Sciatic nerve (tissue), 2 donors: ENCODE results near the gene RAB28. TPM values are rescaled to one million over a fixed set of nuclear protein-coding genes. Genes with fewer than 3 reads are reported as not detected.

Experiments used
- ATAC-seq: fragments of 200-7000 bp; cut with Tn5 transposase; one replicate; pipeline ENCODE4 v1.9.1; 2020; ENCODE audit warnings: mild to moderate bottlenecking, moderate library complexity
- DNase-seq: peaks from one replicate; pipeline ENCODE4 v3.0.0-alpha.2; 2020; ENCODE audit warnings: low spot score
- intact Hi-C: fragments of 100-400 bp; cut with DNase I; formaldehyde crosslinking; loops from one replicate; pipeline ENCODE4 v1.14.2; 2022
- total RNA-seq: library from RNA; stranded (reverse); fragmentation: NEBNext Ultra II Directional; extraction: Animal tissue kit (Norgen Biotek cat#: 25700); gene quantifications from one replicate; pipeline ENCODE4 v1.2.1, GENCODE V29; 2021
- donor health status: DM: no; HTN: no; CAD: no.
- donor health status: DM: no; HTN: no; CAD: no.

RAB28 gene
- total RNA-seq, 1 donor from 2014 or later: 25.0 TPM

- ATAC-seq (no peak), DNase-seq (no peak)
- intact Hi-C loops: no loop called here
These were observed 31.1 kb upstream of the RAB28 start for GRCh38 chr4:13515268-13515667.

GRCh38 chr4:13514722-13515121 is 30.6 kb upstream of the RAB28 start:
- intact Hi-C loops: no loop called here
- no peak for DNase-seq
- no peak for ATAC-seq

GRCh38 chr4:13511101-13511500 is 27.0 kb upstream of the RAB28 start:
- ATAC-seq (no peak), DNase-seq (no peak)
- intact Hi-C loops: no loop called here

- ATAC-seq (no peak), DNase-seq (no peak)
- intact Hi-C loops: no loop called here
These were observed 25.3 kb upstream of the RAB28 start for GRCh38 chr4:13509442-13509841.

GRCh38 chr4:13504374-13504773 is 20.2 kb upstream of the RAB28 start:
- intact Hi-C loops: no loop called here
- DNase-seq (no peak), ATAC-seq (no peak)

- intact Hi-C loops: no loop called here
- ATAC-seq: no peak
- no peak for DNase-seq
These were observed 14.3 kb upstream of the RAB28 start for GRCh38 chr4:13498469-13498868.

- DNase-seq (no peak), ATAC-seq (no peak)
- intact Hi-C loops: no loop called here
These were observed 12.5 kb upstream of the RAB28 start for GRCh38 chr4:13496605-13497004.

- DNase-seq (no peak), ATAC-seq (no peak)
- intact Hi-C loops: no loop called here
These were observed 11.6 kb upstream of the RAB28 start for GRCh38 chr4:13495753-13496152.

GRCh38 chr4:13493793-13494192 is 9.7 kb upstream of the RAB28 start:
- ATAC-seq: no peak
- no peak for DNase-seq
- intact Hi-C loops: no loop called here

GRCh38 chr4:13492747-13493146 is 8.6 kb upstream of the RAB28 start:
- ATAC-seq (no peak), DNase-seq (no peak)
- intact Hi-C loops: no loop called here

- DNase-seq: no peak
- no peak for ATAC-seq
These were observed 645 bp upstream of the RAB28 start for GRCh38 chr4:13484749-13485221.

GRCh38 chr4:13483768-13484121 is 395 bp downstream of the RAB28 start:
- intact Hi-C loops: no loop called here
- peak; percentile 39 for ATAC-seq
- DNase-seq: no peak

More at GRCh38 chr4:13484749-13485221, 645 bp upstream of the RAB28 start:
- intact Hi-C loops: no loop called here

GRCh38 chr4:13483136-13483767 is 888 bp downstream of the RAB28 start:
- intact Hi-C loops: no loop called here
- ATAC-seq (no peak), DNase-seq (no peak)

- no peak for ATAC-seq
- intact Hi-C loops: no loop called here
These were observed 2.6 kb downstream of the RAB28 start for GRCh38 chr4:13481569-13481968.

GRCh38 chr4:13478707-13479106 is 5.4 kb downstream of the RAB28 start:
- intact Hi-C loops: no loop called here
- DNase-seq (no peak), ATAC-seq (no peak)

More at GRCh38 chr4:13481569-13481968, 2.6 kb downstream of the RAB28 start:
- no peak for DNase-seq

- no peak for ATAC-seq
- intact Hi-C loops: no loop called here
- no peak for DNase-seq
These were observed 6.0 kb downstream of the RAB28 start for GRCh38 chr4:13478131-13478530.

GRCh38 chr4:13476915-13477314 is 7.2 kb downstream of the RAB28 start:
- ATAC-seq (no peak), DNase-seq (no peak)
- intact Hi-C loops: no loop called here

- ATAC-seq: no peak
- no peak for DNase-seq
- intact Hi-C loops: no loop called here
These were observed 8.0 kb downstream of the RAB28 start for GRCh38 chr4:13476152-13476551.

- DNase-seq (no peak), ATAC-seq (no peak)
- intact Hi-C loops: no loop called here
These were observed 12.7 kb downstream of the RAB28 start for GRCh38 chr4:13471400-13471799.

- intact Hi-C loops: no loop called here
- DNase-seq (no peak), ATAC-seq (no peak)
These were observed 13.8 kb downstream of the RAB28 start for GRCh38 chr4:13470379-13470778.

- ATAC-seq (no peak), DNase-seq (no peak)
- intact Hi-C loops: no loop called here
These were observed 19.2 kb downstream of the RAB28 start for GRCh38 chr4:13464973-13465372.
